MM.1S (cell line): ENCODE data around the gene ALDOB.

Experiments
- DNase-seq: peaks from one replicate; pipeline ENCODE4 v3.0.0-alpha.2; 2015
- H2AFZ ChIP-seq: fragments of 300-600 bp; sonication (generic); 2 replicates; pipeline ENCODE4 v1.6.0; 2016; ENCODE audit warnings: antibody characterized with exemption, low read length
- H3F3A ChIP-seq: fragments of 300-600 bp; sonication (generic); 2 replicates; pipeline ENCODE4 v1.6.1; 2016; ENCODE audit warnings: mild to moderate bottlenecking, antibody characterized with exemption, low read length, moderate library complexity, mixed read lengths; ENCODE audit not compliant: insufficient read depth
- H3K27ac ChIP-seq: fragments of 300-600 bp; sonication (generic); 2 replicates; pipeline ENCODE4 v1.5.1; 2016; ENCODE audit warnings: mild to moderate bottlenecking, low read length
- H3K27me3 ChIP-seq: fragments of 300-600 bp; sonication (generic); replicated peaks from 2 replicates; pipeline ENCODE4 v1.6.0; 2016; ENCODE audit warnings: low read length; ENCODE audit not compliant: insufficient read depth
- H3K36me3 ChIP-seq: fragments of 300-600 bp; sonication (generic); replicated peaks from 2 replicates; pipeline ENCODE4 v1.6.1; 2016; ENCODE audit warnings: mild to moderate bottlenecking, low read length, mixed read lengths; ENCODE audit not compliant: insufficient read depth
- H3K4me1 ChIP-seq: fragments of 300-600 bp; sonication (generic); 2 replicates; pipeline ENCODE4 v1.6.1; 2016; ENCODE audit warnings: low read length, mixed read lengths
- H3K4me2 ChIP-seq: fragments of 300-600 bp; sonication (generic); 2 replicates; pipeline ENCODE4 v1.6.0; 2016; ENCODE audit warnings: low read depth, low read length
- H3K4me3 ChIP-seq: fragments of 300-600 bp; sonication (generic); 2 replicates; pipeline ENCODE4 v1.5.1; 2016; ENCODE audit warnings: low read length, mixed read lengths
- H3K79me2 ChIP-seq: fragments of 300-600 bp; sonication (generic); 2 replicates; pipeline ENCODE4 v1.6.1; 2016; ENCODE audit warnings: mixed run types, low read length, mixed read lengths
- H3K9ac ChIP-seq: fragments of 300-600 bp; sonication (generic); 2 replicates; pipeline ENCODE4 v1.6.1; 2016; ENCODE audit warnings: low read length, mixed read lengths
- H3K9me2 ChIP-seq: fragments of 300-600 bp; sonication (generic); replicated peaks from 2 replicates; pipeline ENCODE4 v1.6.1; 2016; ENCODE audit warnings: mild to moderate bottlenecking, low read length, mixed read lengths; ENCODE audit not compliant: insufficient read depth
- H3K9me3 ChIP-seq: fragments of 300-600 bp; sonication (generic); replicated peaks from 2 replicates; pipeline ENCODE4 v1.6.1; 2016; ENCODE audit warnings: mild to moderate bottlenecking, low read length, mixed read lengths; ENCODE audit not compliant: insufficient read depth
- H4K20me1 ChIP-seq: fragments of 300-600 bp; sonication (generic); 2 replicates; pipeline ENCODE4 v1.6.1; 2016; ENCODE audit warnings: mild to moderate bottlenecking, low read length, moderate library complexity, mixed read lengths; ENCODE audit not compliant: insufficient read depth
- EZH2 ChIP-seq: fragments of 300-600 bp; sonication (generic); optimal IDR thresholded peaks from 2 replicates; pipeline ENCODE3; 2017; ENCODE audit warnings: low read depth, mild to moderate bottlenecking, antibody characterized with exemption, low read length, mixed read lengths
- EZH2phosphoT487 ChIP-seq: fragments of 300-600 bp; sonication (generic); IDR thresholded peaks from 2 replicates; pipeline ENCODE4 v1.6.1; 2018; ENCODE audit warnings: antibody characterized with exemption, low read length
- TF ChIP-seq, protein P1 (sequence below): fragments of 300-600 bp; sonication (generic); IDR thresholded peaks from 2 replicates; pipeline ENCODE4 v1.5.1; 2016; ENCODE audit warnings: antibody characterized with exemption, low read length, mixed read lengths

ALDOB gene

DNA sequence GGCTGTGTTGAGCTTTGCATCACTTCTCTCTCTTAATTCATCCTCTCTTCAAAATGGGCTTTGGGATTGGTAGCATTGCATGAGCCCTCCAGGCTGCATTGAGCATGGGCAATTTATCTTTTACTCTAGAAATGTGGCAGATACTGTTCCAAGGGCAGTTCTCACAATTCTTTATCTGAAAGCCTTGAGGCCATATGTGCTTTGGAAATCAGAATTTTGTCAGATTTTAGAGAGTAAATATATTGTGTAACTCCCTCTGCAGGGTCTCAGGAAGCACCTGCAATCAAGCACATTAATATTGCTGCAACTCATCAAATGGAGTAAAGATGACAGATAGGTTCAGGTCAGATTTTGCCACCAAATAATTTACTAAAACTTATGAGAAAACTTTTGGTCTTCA lies 17.6 kb downstream of the ALDOB start:
- Histone ChIP-seq H3K79me2 (no peaks in the 10 kb centered on the region), H3K36me3 (no peaks in the 10 kb centered on the region), H3K27ac (no peak overlapping the region), H3F3A (no peaks in the 10 kb centered on the region), H3K4me1 (no peaks in the 10 kb centered on the region), H3K4me2 (no peak overlapping the region), H3K9me2 (no peaks in the 10 kb centered on the region), H3K4me3 (no peak overlapping the region), H2AFZ (no peak overlapping the region), H3K27me3 (no peaks in the 10 kb centered on the region), H3K9me3 (no peaks in the 10 kb centered on the region), H4K20me1 (no peaks in the 10 kb centered on the region), H3K9ac (no peak overlapping the region)
- no peak for DNase-seq
- TF ChIP-seq EZH2phosphoT487, result no peak
- TF ChIP-seq, protein P1, sequence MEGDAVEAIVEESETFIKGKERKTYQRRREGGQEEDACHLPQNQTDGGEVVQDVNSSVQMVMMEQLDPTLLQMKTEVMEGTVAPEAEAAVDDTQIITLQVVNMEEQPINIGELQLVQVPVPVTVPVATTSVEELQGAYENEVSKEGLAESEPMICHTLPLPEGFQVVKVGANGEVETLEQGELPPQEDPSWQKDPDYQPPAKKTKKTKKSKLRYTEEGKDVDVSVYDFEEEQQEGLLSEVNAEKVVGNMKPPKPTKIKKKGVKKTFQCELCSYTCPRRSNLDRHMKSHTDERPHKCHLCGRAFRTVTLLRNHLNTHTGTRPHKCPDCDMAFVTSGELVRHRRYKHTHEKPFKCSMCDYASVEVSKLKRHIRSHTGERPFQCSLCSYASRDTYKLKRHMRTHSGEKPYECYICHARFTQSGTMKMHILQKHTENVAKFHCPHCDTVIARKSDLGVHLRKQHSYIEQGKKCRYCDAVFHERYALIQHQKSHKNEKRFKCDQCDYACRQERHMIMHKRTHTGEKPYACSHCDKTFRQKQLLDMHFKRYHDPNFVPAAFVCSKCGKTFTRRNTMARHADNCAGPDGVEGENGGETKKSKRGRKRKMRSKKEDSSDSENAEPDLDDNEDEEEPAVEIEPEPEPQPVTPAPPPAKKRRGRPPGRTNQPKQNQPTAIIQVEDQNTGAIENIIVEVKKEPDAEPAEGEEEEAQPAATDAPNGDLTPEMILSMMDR, result no peak
- TF ChIP-seq EZH2, result no peak

DNA sequence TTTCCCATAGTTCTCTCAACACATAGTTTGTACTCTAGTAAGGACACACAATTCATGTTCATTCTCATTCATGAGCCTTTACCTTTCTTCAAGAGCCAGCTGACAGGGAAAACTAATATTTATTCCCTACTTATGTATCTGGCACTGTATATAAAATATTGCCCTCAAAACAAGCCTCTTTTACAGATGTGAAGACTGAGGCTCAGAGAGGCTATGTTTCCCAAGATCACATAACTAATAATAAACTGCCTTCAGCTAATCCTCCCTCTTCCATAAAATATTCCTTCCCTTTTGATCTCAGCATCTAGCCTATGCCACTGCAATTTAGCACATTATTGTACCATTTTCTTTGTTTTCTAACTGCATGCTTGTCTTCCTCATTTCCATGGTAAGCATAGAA lies 18.2 kb downstream of the ALDOB start:
- Histone ChIP-seq H3K4me2 (no peak overlapping the region), H3K4me1 (no peaks in the 10 kb centered on the region), H3K27me3 (no peaks in the 10 kb centered on the region), H3K79me2 (no peaks in the 10 kb centered on the region), H3K27ac (no peak overlapping the region), H3K9me3 (no peaks in the 10 kb centered on the region), H3K4me3 (no peak overlapping the region), H3K9me2 (no peaks in the 10 kb centered on the region), H4K20me1 (no peaks in the 10 kb centered on the region), H2AFZ (no peak overlapping the region), H3K9ac (no peak overlapping the region), H3F3A (no peaks in the 10 kb centered on the region), H3K36me3 (no peaks in the 10 kb centered on the region)
- TF ChIP-seq EZH2phosphoT487 (no peak), EZH2 (no peak)
- TF ChIP-seq, protein P1, result no peak
- DNase-seq, result no peak

DNA sequence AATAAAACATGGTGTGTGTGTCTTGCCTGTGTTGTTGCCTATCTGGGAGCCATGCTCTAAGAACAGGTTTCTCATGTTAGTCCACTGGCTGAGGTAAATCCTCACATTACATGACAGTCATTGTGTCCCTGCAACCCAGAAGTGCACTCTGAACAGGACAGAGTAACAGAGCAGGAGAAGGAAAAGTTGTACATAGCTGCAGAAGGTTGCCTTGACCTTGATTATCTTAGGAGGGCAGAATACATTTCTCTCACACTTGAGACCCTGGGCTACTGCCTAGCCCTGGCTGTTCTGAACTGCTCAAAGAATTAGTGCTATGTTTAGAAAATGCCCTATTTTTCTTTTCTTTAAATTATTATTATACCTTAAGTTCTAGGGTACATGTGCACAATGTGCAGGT lies 20.0 kb downstream of the ALDOB start:
- Histone ChIP-seq H3K9me3 (no peaks in the 10 kb centered on the region), H3K4me2 (no peak overlapping the region), H2AFZ (no peak overlapping the region), H3K36me3 (no peaks in the 10 kb centered on the region), H3K27ac (no peak overlapping the region), H3K9ac (no peak overlapping the region), H3F3A (no peaks in the 10 kb centered on the region), H4K20me1 (no peaks in the 10 kb centered on the region), H3K4me1 (no peaks in the 10 kb centered on the region), H3K9me2 (no peaks in the 10 kb centered on the region), H3K27me3 (no peaks in the 10 kb centered on the region), H3K79me2 (no peaks in the 10 kb centered on the region), H3K4me3 (no peak overlapping the region)
- DNase-seq, result no peak
- TF ChIP-seq EZH2, result no peak
- TF ChIP-seq, protein P1, result no peak
- no peak for TF ChIP-seq EZH2phosphoT487

DNA sequence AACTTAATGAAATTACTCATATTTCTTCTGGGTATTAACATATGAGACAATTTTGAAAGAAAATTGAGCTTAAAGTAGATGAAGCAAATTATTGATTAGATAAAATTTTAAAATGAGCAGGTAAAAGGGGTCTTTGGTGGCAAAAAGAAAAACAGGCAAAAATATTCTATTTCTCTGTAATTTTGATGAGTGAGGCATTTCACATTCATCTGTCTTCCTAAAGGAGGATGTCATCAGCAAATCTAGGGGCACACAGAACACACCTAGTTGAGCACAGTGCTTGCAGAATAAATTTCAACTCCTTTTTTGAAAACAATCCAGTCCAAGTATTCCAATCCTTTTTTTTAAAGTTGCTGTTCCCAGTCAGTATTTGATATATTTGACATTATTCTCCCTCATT lies 20.7 kb downstream of the ALDOB start:
- Histone ChIP-seq H3K9ac (no peak overlapping the region), H3K36me3 (no peaks in the 10 kb centered on the region), H3K27me3 (no peaks in the 10 kb centered on the region), H2AFZ (no peak overlapping the region), H3K79me2 (no peaks in the 10 kb centered on the region), H3K4me3 (no peak overlapping the region), H3K9me3 (peaks cover 2% of the 10 kb centered on the region; the same call in 1 of the 2 replicates), H4K20me1 (no peaks in the 10 kb centered on the region), H3K9me2 (no peaks in the 10 kb centered on the region), H3K27ac (no peak overlapping the region), H3K4me1 (no peaks in the 10 kb centered on the region), H3F3A (no peaks in the 10 kb centered on the region), H3K4me2 (no peak overlapping the region)
- no peak for DNase-seq
- TF ChIP-seq EZH2 (no peak), EZH2phosphoT487 (no peak)
- TF ChIP-seq, protein P1, result no peak
